NCI-H446 (cell line): ENCODE measurements around the gene GSK3B.

Experiments used
- DNase-seq, 2 experiments: peaks; one replicate each; lab custom pipeline; 2025; lab: John Stamatoyannopoulos, UW

GSK3B gene

GRCh38 chr3:119817583-119818363 is 276.5 kb downstream of the GSK3B start:
- DNase-seq, result no peak

- peak in 1 of 2 experiments; percentile 10 for DNase-seq
Observed at GRCh38 chr3:119817071-119817470, 277.2 kb downstream of the GSK3B start.

- no peak for DNase-seq
Observed at GRCh38 chr3:119815716-119816115, 278.5 kb downstream of the GSK3B start.

- DNase-seq, result no peak
Observed at GRCh38 chr3:119812491-119813058, 281.7 kb downstream of the GSK3B start.

GRCh38 chr3:119810018-119810435 is 284.2 kb downstream of the GSK3B start:
- no peak for DNase-seq

GRCh38 chr3:119809249-119810017 is 284.8 kb downstream of the GSK3B start:
- DNase-seq, result no peak

- no peak for DNase-seq
Observed at GRCh38 chr3:119808843-119809242, 285.4 kb downstream of the GSK3B start.

GRCh38 chr3:119808244-119808643 is 286.0 kb downstream of the GSK3B start:
- DNase-seq, result no peak

GRCh38 chr3:119800844-119801243 is 293.4 kb downstream of the GSK3B start:
- no peak for DNase-seq

- DNase-seq, result no peak
Observed at GRCh38 chr3:119796785-119797184, 297.5 kb downstream of the GSK3B start.

- DNase-seq, result no peak
Observed at GRCh38 chr3:119796368-119796767, 297.9 kb downstream of the GSK3B start.

GRCh38 chr3:119795849-119796248 is 298.4 kb downstream of the GSK3B start:
- no peak for DNase-seq

GRCh38 chr3:119794971-119795612 is 299.2 kb downstream of the GSK3B start:
- no peak for DNase-seq

- DNase-seq, result no peak
Observed at GRCh38 chr3:119794401-119794800, 299.8 kb downstream of the GSK3B start.

- no peak for DNase-seq
Observed at GRCh38 chr3:119792270-119792669, 302.0 kb downstream of the GSK3B start.

- no peak for DNase-seq
Observed at GRCh38 chr3:119790369-119790768, 303.9 kb downstream of the GSK3B start.

GRCh38 chr3:119786409-119786808 is 307.8 kb downstream of the GSK3B start:
- no peak for DNase-seq

- DNase-seq, result no peak
Observed at GRCh38 chr3:119783883-119784282, 310.4 kb downstream of the GSK3B start.

- no peak for DNase-seq
Observed at GRCh38 chr3:119783255-119783654, 311.0 kb downstream of the GSK3B start.

GRCh38 chr3:119782460-119782859 is 311.8 kb downstream of the GSK3B start:
- no peak for DNase-seq

- DNase-seq, result no peak
Observed at GRCh38 chr3:119781330-119782198, 312.7 kb downstream of the GSK3B start, which contains the start of gene NR1I2. Gene NR1I2, plus strand, starts transcription at chr3:119782101.
